HepG2 (cell line): Measurements from ENCODE around the gene MTHFD2L. TPM values are rescaled to one million over a fixed set of nuclear protein-coding genes. Genes with fewer than 3 reads are reported as not detected.

Experiments
- ATAC-seq: fragments of 200-7000 bp; cut with Tn5 transposase; 3 replicates; pipeline ENCODE4 v1.9.1; 2020; ENCODE audit warnings: mild to moderate bottlenecking, moderate library complexity
- BruUV-seq: library from RNA; stranded (reverse); fragments of 400-500 nt; replicated peaks from 2 replicates; lab custom pipeline; 2021; lab: Mats Ljungman, UMichigan
- CTCF ChIA-PET: fragments of 300-600 bp; formaldehyde crosslinking; extraction: SDS; loops from one replicate; lab custom pipeline; 2021; ENCODE audit warnings: low total read pairs, inconsistent platforms, low intra/inter-chr PET ratio; lab: Yijun Ruan, JAX
- POLR2A ChIA-PET: fragments of 350-600 bp; sonication (Branson Sonifier 250); formaldehyde crosslinking; loops from one replicate; lab custom pipeline; 2020; ENCODE audit warnings: antibody characterized with exemption, inconsistent platforms; lab: Yijun Ruan, JAX
- DNase-seq: peaks from one replicate; pipeline ENCODE4 v3.0.0-alpha.2; 2015; ENCODE audit warnings: low spot score
- FAIRE-seq: peaks from 3 replicates; lab custom pipeline; 2011; peaks lifted over from hg19 to GRCh38; lab: Jason Lieb, UNC
- H2AFZ ChIP-seq: one replicate; pipeline ENCODE4 v1.6.1; 2011; ENCODE audit warnings: low read length, inconsistent platforms
- H3K27ac ChIP-seq: fragments of 300-600 bp; 3 replicates; pipeline ENCODE4 v1.8.0; 2011; ENCODE audit warnings: mixed run types, mild to moderate bottlenecking, mixed read lengths, low read length, inconsistent platforms; ENCODE audit not compliant: insufficient read depth; ENCODE audit errors: extremely low read length
- H3K27me3 ChIP-seq, 2 experiments: fragments of 200-600 bp in 1 of 2; 2 replicates in 1 of 2; 3 replicates in 1 of 2; pipeline versions ENCODE4 v1.6.0 to v1.8.0; 2011; ENCODE audit warnings: low read length in 2 of 2, mild to moderate bottlenecking in 2 of 2, moderate library complexity in 2 of 2, inconsistent platforms in 1 of 2; ENCODE audit not compliant: insufficient read depth in 2 of 2, control insufficient read depth in 1 of 2
- H3K36me3 ChIP-seq, 2 experiments: fragments of 200-600 bp in 1 of 2; replicated peaks in 1 of 2; 2 replicates in 1 of 2; 3 replicates in 1 of 2; pipeline versions ENCODE4 v1.5.1 to v1.8.0; 2011; ENCODE audit warnings: low read length in 2 of 2, inconsistent platforms in 1 of 2; ENCODE audit not compliant: insufficient read depth in 2 of 2, control insufficient read depth in 1 of 2
- H3K4me1 ChIP-seq: 2 replicates; pipeline ENCODE4 v1.5.1; 2012; ENCODE audit warnings: low read length, inconsistent platforms; ENCODE audit not compliant: insufficient read depth
- H3K4me2 ChIP-seq: 2 replicates; pipeline ENCODE4 v1.6.0; 2011; ENCODE audit warnings: low read depth, low read length, inconsistent platforms
- H3K4me3 ChIP-seq, 3 experiments: fragments of 200-600 bp in 1 of 3; sonication (generic), shearing (Covaris generic) in 1 of 3; replicated peaks in 1 of 3; 2 replicates each; pipeline ENCODE4 v1.5.1; 2011 to 2016; ENCODE audit warnings: low read length in 3 of 3, inconsistent platforms in 2 of 3, low read depth in 2 of 3, mild to moderate bottlenecking in 2 of 3, control low read depth in 1 of 3, mixed read lengths in 1 of 3; ENCODE audit not compliant: insufficient read depth in 1 of 3
- H3K79me2 ChIP-seq: one replicate; pipeline ENCODE4 v1.6.1; 2011; ENCODE audit warnings: low read length, inconsistent platforms; ENCODE audit not compliant: insufficient read depth
- H3K9ac ChIP-seq: 2 replicates; pipeline ENCODE4 v1.6.0; 2011; ENCODE audit warnings: mild to moderate bottlenecking, low read depth, low read length, inconsistent platforms; ENCODE audit not compliant: insufficient read depth
- H3K9me3 ChIP-seq: 2 replicates; pipeline ENCODE4 v1.5.1; 2012; ENCODE audit warnings: mild to moderate bottlenecking, low read length
- H4K20me1 ChIP-seq: 2 replicates; pipeline ENCODE4 v1.6.0; 2011; ENCODE audit warnings: inconsistent platforms, mild to moderate bottlenecking, low read length, moderate library complexity; ENCODE audit not compliant: insufficient read depth
- AKNA ChIP-seq: sonication (generic); formaldehyde crosslinking; IDR thresholded peaks from 2 replicates; pipeline ENCODE4 v1.4.0; 2020; ENCODE audit warnings: missing genetic modification reagents, borderline replicate concordance
- HIC2 ChIP-seq: sonication (generic); formaldehyde crosslinking; IDR thresholded peaks from 2 replicates; pipeline ENCODE4 v1.9.0; 2022; ENCODE audit warnings: low read depth, missing genetic modification reagents
- PTBP1 ChIP-seq: fragments of 200-400 bp; formaldehyde crosslinking; IDR thresholded peaks from 2 replicates; pipeline ENCODE4 v1.6.1; 2018; ENCODE audit warnings: low read length, low read depth; ENCODE audit not compliant: poor library complexity, severe bottlenecking
- SNAI1 ChIP-seq: sonication (generic); formaldehyde crosslinking; IDR thresholded peaks from 2 replicates; pipeline ENCODE4 v1.5.0; 2020; ENCODE audit warnings: mild to moderate bottlenecking, missing genetic modification reagents, borderline replicate concordance
- ZNF160 ChIP-seq: sonication (generic); formaldehyde crosslinking; IDR thresholded peaks from 2 replicates; pipeline ENCODE4 v1.8.0; 2022; ENCODE audit warnings: mild to moderate bottlenecking, inconsistent platforms, missing genetic modification reagents
- ZNF234 ChIP-seq: sonication (generic); formaldehyde crosslinking; conservative IDR thresholded peaks from 2 replicates; pipeline ENCODE4 v1.5.1; 2020; ENCODE audit warnings: mild to moderate bottlenecking, missing genetic modification reagents
- ZNF580 ChIP-seq: IDR thresholded peaks from 2 replicates; pipeline ENCODE4 v1.6.1; 2016; ENCODE audit warnings: low read depth, borderline replicate concordance
- ZNF709 ChIP-seq: sonication (generic); formaldehyde crosslinking; IDR thresholded peaks from 2 replicates; pipeline ENCODE4 v1.5.0; 2020; ENCODE audit warnings: mild to moderate bottlenecking, missing genetic modification reagents
- ZNF766 ChIP-seq: sonication (generic); formaldehyde crosslinking; IDR thresholded peaks from 2 replicates; pipeline ENCODE4 v1.5.0; 2020; ENCODE audit warnings: missing genetic modification reagents, borderline replicate concordance
- ZNF788 ChIP-seq: sonication (generic); formaldehyde crosslinking; IDR thresholded peaks from 2 replicates; pipeline ENCODE4 v1.5.0; 2020; ENCODE audit warnings: mild to moderate bottlenecking, missing genetic modification reagents, borderline replicate concordance
- WGBS: methylation state at CpG from one replicate; pipeline ENCODE4 v1.1.6; 2017; ENCODE audit warnings: low lambda C conversion rate; 5-methylcytosine and 5-hydroxymethylcytosine counted together
- in situ Hi-C: cut with HindIII; loops from 2 replicates; pipeline ENCODE4 v1.10.0; 2017; ENCODE audit warnings: low pct_unique_long_range_greater_than_20kb; ENCODE audit not compliant: extremely low pct_ligation_motif_present
- intact Hi-C: fragments of 100-400 bp; cut with micrococcal nuclease; formaldehyde crosslinking; loops from one replicate; pipeline ENCODE4 v1.10.0; 2022; ENCODE audit not compliant: unreplicated experiment
- polyA plus RNA-seq, 8 experiments: library from polyadenylated mRNA; depleted of rRNA in 3 of 8; stranded (reverse) in 7 of 8; unstranded in 1 of 8; fragments of >200 nt; fragmentation: Illumina TruSeq in 4 of 8; extraction: Trizol in 4 of 8; gene quantifications; 2 replicates each; pipeline versions ENCODE4 v1.2.1 to v1.2.3, GENCODE V29; 2011 to 2016; ENCODE audit warnings: low read depth in 4 of 8, missing spikeins in 1 of 8, mixed read lengths in 1 of 8; ENCODE audit not compliant: insufficient read depth in 1 of 8
- total RNA-seq, 5 experiments: library from RNA; depleted of rRNA; stranded (reverse); fragments of >200 nt; fragmentation: Illumina TruSeq; extraction: Trizol; gene quantifications; 2 replicates each; pipeline ENCODE4 v1.2.3, GENCODE V29; 2016; ENCODE audit warnings: low read depth in 1 of 5

Gene MTHFD2L
- total and polyA plus RNA-seq, 2 of the 13 experiments (the other 11 are each of a cell fraction or from before 2014, with no cell fraction given) = 10.5 to 14.9 TPM

GRCh38 chr4:74331252-74331651 lies 173.3 kb downstream of the MTHFD2L start:
- DNase-seq (no peak), FAIRE-seq (no peak), ATAC-seq (no peak)
- Histone ChIP-seq H3K27me3 (no peaks in the 10 kb centered on the region; a peak in 1 of 5 replicates), H3K79me2 (no peaks in the 10 kb centered on the region), H3K4me3 (no peak overlapping the region), H3K36me3 (no peaks in the 10 kb centered on the region), H3K9me3 (no peaks in the 10 kb centered on the region), H4K20me1 (no peaks in the 10 kb centered on the region), H3K4me2 (no peak overlapping the region), H3K9ac (no peak overlapping the region), H2AFZ (no peak overlapping the region), H3K27ac (no peak overlapping the region), H3K4me1 (no peaks in the 10 kb centered on the region)
- intact Hi-C loops (no loop called here), in situ Hi-C loops (no loop called here)
- 20% methylated on average over 2 of the region's 2 CpGs for WGBS
- POLR2A ChIA-PET = no interaction called here
- TF ChIP-seq HIC2 (CRISPR knock-in tag) (no peak), ZNF580 (CRISPR knock-in tag) (no peak), AKNA (CRISPR knock-in tag) (no peak), ZNF160 (CRISPR knock-in tag) (no peak), ZNF709 (CRISPR knock-in tag) (no peak), SNAI1 (no peak), ZNF234 (CRISPR knock-in tag) (no peak), ZNF766 (CRISPR knock-in tag) (no peak), PTBP1 (no peak), ZNF788 (CRISPR knock-in tag) (no peak)
- BruUV-seq = no TSS peak
- CTCF ChIA-PET = no interaction called here
